Kidney tubule cell (primary cell): ENCODE results near the gene TMEM80.
"Not testable (repeated sequence)": the region's sequence is repeated elsewhere in the genome, so short reads cannot be mapped to it uniquely, and the experiment has no call there.

Experiments
- DNase-seq: peaks from one replicate; pipeline ENCODE4 v3.0.0-alpha.2; 2018; ENCODE audit warnings: low spot score

The TMEM80 gene

GRCh38 chr11:721247-721740 is 25.7 kb downstream of the TMEM80 start:
- no peak for DNase-seq

DNA sequence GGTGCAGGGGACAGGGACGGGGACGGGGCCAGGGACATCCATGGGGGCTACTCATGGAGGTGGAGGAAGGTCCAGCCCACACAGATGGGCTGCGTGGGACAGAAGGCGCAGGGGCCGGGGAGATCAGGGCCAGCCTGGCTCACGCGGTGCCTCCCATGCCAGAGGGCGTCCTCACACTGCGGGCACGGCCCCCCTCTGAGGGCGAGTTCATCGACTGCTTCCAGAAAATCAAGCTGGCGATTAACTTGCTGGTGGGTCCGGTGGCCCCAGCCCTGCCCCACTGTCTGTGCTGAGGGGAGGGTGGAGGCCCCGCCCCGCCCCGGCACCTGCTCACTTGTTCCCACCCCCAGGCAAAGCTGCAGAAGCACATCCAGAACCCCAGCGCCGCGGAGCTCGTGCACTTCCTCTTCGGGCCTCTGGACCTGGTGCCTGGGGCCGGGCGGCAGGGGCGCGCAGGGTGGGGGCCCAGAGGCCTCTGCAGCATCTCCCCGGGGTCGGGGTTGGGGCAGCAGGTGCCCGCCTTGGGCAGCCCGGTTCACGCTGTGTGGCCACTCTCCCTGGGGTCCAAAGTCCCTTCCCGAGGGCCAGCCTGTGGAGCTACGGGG is 26.2 kb downstream of the TMEM80 start:
- DNase-seq, result no peak

- no peak for DNase-seq
Observed at GRCh38 chr11:722346-722811, 26.8 kb downstream of the TMEM80 start.

DNA sequence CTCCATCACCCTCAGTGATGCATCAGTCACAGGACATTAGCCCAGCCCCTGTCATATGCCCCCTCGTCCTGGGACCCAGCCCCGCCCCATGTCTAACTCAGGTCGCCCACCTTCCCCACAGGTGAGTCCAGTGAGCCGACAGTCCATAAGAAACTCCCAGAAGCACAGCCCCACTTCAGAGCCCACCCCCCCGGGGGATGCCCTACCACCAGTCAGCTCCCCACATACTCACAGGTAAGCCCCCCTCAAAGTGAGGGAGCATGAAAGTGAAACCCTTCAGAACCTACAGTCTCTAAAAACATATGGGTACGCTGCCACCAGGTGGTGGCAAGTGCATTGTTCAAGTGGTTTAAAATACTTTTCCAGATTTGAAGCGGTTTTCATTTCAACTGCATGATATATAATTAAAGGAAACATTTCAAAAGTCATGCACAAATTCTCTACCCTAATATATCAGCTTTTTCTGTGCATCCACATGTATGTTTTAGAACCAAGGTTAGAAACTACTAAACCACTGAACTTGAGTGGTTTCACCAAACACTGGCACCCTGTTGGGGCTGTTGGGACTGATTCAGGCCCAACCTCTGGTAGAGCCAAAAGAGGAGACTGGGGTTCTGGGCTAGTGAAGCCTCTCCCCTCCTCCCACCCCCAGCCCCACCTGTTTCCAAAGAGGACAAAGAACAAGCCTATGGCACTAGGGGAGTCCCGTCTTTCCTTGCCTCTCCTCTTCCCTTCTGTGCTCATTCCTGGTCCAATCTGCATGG is 27.7 kb downstream of the TMEM80 start:
- peak; percentile 64 for DNase-seq

DNA sequence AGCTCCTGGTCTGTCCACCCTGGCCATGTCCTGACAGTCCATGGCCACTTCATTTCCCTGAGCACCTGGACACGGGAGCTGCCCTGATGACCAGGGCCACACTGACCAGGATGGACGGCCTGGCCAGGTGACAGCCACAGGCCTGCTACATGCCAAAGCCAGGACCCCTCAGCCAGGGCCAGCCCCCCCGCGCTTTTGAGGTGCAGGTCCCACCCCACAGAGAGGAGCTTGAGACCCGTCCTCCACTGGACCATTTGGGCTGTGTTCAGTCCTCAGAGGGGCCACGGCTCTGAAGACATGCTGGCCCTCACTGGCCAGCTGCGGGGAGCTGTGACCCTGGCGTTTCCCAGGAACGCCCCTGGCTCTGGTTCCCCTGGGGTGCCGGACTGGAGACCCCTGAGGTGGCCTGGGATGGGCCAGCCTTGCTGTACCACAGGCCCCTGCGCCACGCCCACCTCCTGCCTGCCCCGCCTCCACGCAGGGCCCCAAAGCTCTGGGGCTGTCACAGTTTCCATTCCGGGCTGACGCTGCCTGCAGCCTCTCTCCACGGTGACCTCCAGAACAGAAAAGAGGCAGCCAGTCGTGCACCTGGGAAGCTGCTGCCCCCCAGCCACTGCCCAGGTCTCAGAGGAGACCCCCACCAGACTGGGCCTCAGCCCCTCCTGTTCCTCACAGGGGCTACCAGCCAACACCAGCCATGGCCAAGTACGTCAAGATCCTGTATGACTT is 28.6 kb downstream of the TMEM80 start:
- no peak for DNase-seq

- DNase-seq, result no peak
Observed at GRCh38 chr11:724778-725386, 29.3 kb downstream of the TMEM80 start.

DNA sequence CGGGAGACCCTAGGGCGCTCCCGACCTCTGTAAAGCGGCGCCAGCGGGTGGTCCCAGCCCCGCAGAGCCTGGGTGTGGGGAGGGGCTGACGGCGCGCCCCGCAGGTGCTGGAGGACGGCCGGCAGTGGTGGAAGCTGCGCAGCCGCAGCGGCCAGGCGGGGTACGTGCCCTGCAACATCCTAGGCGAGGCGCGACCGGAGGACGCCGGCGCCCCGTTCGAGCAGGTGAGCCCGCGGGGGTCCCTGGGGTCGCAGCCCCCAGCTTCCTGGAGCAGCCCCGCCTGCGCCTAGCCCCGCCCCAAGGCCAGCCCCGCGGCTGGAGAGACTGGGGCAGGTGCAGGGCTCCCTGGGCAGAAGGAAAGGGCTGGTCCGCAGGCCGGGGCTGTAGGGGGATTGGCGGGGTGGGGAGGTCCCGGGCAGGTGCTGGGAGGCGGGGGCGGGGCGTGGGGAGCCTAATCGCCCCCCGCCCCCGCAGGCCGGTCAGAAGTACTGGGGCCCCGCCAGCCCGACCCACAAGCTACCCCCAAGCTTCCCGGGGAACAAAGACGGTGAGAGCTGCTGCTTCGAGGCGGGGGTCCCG is 30.1 kb downstream of the TMEM80 start:
- no peak for DNase-seq

GRCh38 chr11:726278-727220 is 30.9 kb downstream of the TMEM80 start:
- peak; percentile 84 for DNase-seq

- no peak for DNase-seq
Observed at GRCh38 chr11:727281-727701, 31.7 kb downstream of the TMEM80 start.

DNA sequence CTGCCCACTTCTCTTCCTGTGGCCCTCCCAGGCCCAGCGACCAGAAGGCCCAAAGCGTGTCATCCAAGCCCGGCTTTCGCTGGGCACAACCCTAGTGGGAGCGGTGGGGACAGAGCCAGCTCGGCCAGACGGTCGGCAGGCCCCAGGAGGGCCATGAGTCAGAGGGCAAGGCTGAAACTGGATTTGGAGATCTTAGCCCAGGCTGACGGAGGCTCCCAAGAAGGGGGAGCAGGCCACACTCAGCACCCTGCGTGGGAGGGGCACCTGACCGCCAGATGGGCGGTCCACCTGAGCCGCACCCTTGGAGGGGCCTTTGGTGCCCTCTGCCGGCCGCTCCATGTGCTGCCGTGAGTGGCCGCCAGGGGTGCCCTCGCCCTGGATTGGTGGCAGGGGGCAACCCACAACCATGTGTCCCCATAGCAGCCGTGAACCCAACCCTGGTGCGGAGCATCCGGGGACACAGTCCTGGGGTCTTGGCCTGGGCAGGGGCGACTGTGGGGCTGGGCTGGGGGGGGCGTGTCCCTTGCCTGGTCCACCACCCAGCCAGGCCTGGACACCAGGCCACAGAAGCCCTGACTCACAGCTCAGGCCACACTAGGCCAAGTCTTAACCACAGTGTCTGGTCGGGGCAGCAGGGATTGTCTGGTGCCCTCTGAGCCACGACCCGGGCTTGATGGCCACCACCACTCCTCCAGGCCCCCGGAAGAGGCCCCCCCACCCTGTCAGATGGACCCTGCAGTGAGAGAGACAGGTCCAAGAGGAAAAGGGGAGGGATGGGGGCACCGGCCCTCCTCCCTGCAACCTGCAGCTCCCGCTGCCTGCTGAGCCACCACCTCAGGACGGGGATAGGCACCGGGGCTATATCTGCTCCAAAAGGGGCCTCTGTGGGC is 32.5 kb downstream of the TMEM80 start:
- peak; percentile 98 for DNase-seq

DNA sequence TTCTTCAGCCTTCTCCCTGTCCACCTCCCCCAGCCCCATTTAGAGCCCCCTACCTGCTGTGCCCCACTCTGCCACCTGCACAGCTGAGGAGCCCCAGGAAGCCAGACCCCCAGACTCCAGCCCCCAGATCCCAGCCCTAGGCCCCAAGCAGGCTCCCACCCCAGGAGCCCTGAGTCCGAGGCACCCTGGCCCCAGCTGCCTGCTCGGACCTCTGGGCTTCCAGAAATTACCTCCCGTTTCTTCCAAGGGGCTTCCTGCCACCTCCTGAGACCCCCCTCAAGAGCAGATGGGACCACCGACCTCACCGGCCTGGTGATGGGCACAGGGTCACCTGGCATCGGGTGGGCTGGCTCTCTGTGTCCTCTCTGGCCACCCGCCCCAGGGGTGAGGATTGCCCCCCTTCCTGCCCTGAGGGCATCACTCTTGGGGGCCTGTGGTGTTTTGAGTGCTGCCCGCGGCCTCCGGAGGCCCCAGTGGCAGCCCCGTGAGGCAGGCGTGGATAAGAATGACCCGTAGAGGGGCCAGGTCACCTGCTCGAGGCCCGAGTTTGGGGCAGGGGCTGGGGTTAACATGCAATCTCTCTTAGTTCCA is 33.4 kb downstream of the TMEM80 start:
- no peak for DNase-seq

GRCh38 chr11:729492-730074 is 34.0 kb downstream of the TMEM80 start:
- no peak for DNase-seq

DNA sequence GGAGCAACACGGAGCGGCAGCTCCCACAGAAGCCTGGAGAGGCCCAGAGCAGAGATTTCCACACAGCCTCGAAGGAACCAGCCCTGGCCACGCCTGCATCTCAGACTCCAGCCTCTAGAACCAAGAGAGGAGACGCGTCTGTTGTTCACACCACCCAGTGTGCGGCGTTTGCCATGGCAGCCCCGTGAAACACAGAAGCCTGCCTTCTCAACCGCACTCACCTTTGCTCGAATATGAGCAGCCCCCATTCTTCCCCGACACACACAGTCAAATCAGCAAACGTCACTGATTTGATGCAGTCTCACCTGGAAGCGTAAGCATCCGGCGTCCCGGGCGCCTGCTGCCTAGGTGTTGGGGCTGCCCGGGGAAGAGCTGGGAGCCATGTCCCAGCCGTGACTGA is 37.5 kb downstream of the TMEM80 start:
- DNase-seq, result no peak

- not testable (repeated sequence) for DNase-seq
Observed at GRCh38 chr11:734541-734940, 38.9 kb downstream of the TMEM80 start.

DNA sequence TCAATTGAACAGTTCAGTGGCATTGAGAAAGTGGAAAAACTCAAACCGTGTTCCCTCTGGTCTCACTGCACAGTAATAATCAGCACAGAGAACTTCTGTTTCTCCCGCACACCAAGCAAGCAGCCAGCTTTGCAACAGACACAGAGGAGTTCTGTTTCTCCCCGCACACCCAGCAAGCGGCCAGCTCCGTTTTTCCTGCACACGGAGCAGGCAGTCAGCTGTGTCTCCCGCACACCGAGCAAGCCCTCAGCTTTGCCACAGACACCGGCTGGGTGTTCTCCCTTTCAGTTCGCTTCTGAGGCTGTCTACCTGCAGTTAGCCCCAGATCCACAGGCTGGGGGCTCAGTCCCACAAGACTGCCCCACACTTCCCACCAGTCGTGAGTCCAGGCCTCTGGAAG is 41.8 kb downstream of the TMEM80 start:
- no peak for DNase-seq

GRCh38 chr11:737899-738298 is 42.3 kb downstream of the TMEM80 start:
- not testable (repeated sequence) for DNase-seq

- peak; percentile 26 for DNase-seq
Observed at GRCh38 chr11:742156-742546, 46.5 kb downstream of the TMEM80 start.

GRCh38 chr11:742571-743201 is 47.1 kb downstream of the TMEM80 start:
- no peak for DNase-seq

GRCh38 chr11:745428-745827 is 49.8 kb downstream of the TMEM80 start:
- DNase-seq, result no peak
